ENCODE data around the gene CBX3.

GRCh38 chr7:26170663-26171062 is 30.9 kb upstream of the CBX3 start:
- TF ChIP-seq CTCF (conservative IDR thresholded peaks at IDR 0.05; ENCODE audit: low read length), result no peak
- TF ChIP-seq EZH2phosphoT487 (IDR thresholded peaks at IDR 0.05; ENCODE audit: borderline replicate concordance, low read depth, low read length), result no peak
